Endothelial cell of umbilical vein (primary cell): ENCODE data around the gene EPS8.

Source experiments
- EZH2 ChIP-seq: IDR thresholded peaks from 2 replicates; pipeline ENCODE4 v1.6.1; 2012; ENCODE audit warnings: borderline replicate concordance, low read depth, mild to moderate bottlenecking, moderate library complexity, low read length, inconsistent platforms; ENCODE audit not compliant: severe bottlenecking
- FOS ChIP-seq: IDR thresholded peaks from 2 replicates; pipeline ENCODE4 v1.6.1; 2011; ENCODE audit warnings: mild to moderate bottlenecking, low read length, moderate library complexity, borderline replicate concordance; ENCODE audit not compliant: insufficient read depth
- JUN ChIP-seq: IDR thresholded peaks from 2 replicates; pipeline ENCODE4 v1.6.1; 2011; ENCODE audit warnings: borderline replicate concordance, low read depth; ENCODE audit not compliant: insufficient read length, insufficient read depth
- POLR2A ChIP-seq: IDR thresholded peaks from 2 replicates; pipeline ENCODE4 v1.6.1; 2012; ENCODE audit warnings: low read depth, mild to moderate bottlenecking, control low read depth, low read length
- POLR2AphosphoS5 ChIP-seq: IDR thresholded peaks from 2 replicates; pipeline ENCODE4 v1.6.1; 2012; ENCODE audit warnings: low read depth, mild to moderate bottlenecking, control low read depth, low read length, moderate library complexity; ENCODE audit not compliant: insufficient read depth
- TF ChIP-seq, protein P1 (sequence below), 2 donors: IDR thresholded peaks; 1 replicate in 1 of 2; 2 replicates in 1 of 2; pipeline ENCODE4 v1.5.1; 2011; ENCODE audit warnings: low read length in 2 of 2, mild to moderate bottlenecking in 2 of 2, moderate library complexity in 2 of 2, control low read depth in 1 of 2, inconsistent platforms in 1 of 2, low read depth in 1 of 2; ENCODE audit not compliant: insufficient read depth in 1 of 2; ENCODE audit errors: extremely low read depth in 1 of 2
- TF ChIP-seq, protein P2 (sequence below): IDR thresholded peaks from 2 replicates; pipeline ENCODE4 v1.6.1; 2011; ENCODE audit not compliant: insufficient read depth, insufficient read length

DNA sequence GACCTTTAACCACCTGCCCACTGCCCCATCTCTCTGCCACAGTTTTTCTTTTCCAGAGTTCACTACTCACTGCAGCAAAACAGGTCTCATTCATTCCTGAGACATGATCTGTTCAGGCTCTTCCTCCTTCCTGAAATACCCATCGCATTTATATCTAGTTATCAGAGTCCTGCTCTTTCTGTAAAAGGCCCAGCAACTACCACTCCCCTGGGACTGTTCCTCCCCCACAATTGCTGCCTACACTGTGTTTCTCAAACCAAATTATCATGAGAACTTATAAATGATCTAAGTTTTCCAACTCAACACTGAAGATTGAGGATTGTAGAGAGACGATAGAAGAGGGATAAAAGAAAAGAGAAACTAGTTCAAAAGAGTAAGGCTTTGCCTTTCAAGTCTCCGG lies 40.8 kb upstream of the EPS8 start:
- TF ChIP-seq, protein P1, sequence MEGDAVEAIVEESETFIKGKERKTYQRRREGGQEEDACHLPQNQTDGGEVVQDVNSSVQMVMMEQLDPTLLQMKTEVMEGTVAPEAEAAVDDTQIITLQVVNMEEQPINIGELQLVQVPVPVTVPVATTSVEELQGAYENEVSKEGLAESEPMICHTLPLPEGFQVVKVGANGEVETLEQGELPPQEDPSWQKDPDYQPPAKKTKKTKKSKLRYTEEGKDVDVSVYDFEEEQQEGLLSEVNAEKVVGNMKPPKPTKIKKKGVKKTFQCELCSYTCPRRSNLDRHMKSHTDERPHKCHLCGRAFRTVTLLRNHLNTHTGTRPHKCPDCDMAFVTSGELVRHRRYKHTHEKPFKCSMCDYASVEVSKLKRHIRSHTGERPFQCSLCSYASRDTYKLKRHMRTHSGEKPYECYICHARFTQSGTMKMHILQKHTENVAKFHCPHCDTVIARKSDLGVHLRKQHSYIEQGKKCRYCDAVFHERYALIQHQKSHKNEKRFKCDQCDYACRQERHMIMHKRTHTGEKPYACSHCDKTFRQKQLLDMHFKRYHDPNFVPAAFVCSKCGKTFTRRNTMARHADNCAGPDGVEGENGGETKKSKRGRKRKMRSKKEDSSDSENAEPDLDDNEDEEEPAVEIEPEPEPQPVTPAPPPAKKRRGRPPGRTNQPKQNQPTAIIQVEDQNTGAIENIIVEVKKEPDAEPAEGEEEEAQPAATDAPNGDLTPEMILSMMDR (IDR thresholded peaks at IDR 0.05; ENCODE audit: extremely low read depth in 1 of 2, insufficient read depth in 1 of 2, low read depth in 1 of 2, low read length in 2 of 2): no peak
- TF ChIP-seq EZH2: no peak
- TF ChIP-seq, protein P2, sequence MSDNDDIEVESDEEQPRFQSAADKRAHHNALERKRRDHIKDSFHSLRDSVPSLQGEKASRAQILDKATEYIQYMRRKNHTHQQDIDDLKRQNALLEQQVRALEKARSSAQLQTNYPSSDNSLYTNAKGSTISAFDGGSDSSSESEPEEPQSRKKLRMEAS: no peak
- no peak for TF ChIP-seq POLR2AphosphoS5
- no peak for TF ChIP-seq POLR2A
- no peak for TF ChIP-seq FOS
- TF ChIP-seq JUN: no peak
